ENCODE measurements around the gene ACVR1B. TPM values are rescaled to one million over a fixed set of nuclear protein-coding genes. Genes with fewer than 3 reads are reported as not detected.

Gene ACVR1B
- total and polyA plus RNA-seq, 2 donors (not counting 1 experiment from before 2014, with no cell fraction given): 3.4 to 10.6 TPM

DNA sequence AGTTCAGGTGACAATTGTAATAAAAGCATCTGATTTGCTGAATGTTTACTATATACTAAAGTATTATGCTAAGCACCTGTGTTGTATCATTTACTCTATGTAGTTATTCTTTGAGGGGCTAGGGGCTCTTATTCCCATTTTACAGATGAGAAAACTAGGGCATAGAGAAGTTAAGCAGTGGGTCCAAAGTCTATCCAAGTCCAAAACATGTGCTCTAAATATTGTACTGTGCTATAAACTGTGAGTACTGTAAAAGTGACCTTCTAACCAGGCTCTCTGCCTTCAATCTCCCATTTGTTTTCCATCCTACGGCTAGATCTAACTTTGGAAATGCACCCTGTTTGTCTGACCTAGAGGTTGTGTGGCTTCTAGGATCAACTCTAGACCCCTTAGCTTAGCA is 9.0 kb downstream of the ACVR1B start:
- TF ChIP-seq, protein P1, sequence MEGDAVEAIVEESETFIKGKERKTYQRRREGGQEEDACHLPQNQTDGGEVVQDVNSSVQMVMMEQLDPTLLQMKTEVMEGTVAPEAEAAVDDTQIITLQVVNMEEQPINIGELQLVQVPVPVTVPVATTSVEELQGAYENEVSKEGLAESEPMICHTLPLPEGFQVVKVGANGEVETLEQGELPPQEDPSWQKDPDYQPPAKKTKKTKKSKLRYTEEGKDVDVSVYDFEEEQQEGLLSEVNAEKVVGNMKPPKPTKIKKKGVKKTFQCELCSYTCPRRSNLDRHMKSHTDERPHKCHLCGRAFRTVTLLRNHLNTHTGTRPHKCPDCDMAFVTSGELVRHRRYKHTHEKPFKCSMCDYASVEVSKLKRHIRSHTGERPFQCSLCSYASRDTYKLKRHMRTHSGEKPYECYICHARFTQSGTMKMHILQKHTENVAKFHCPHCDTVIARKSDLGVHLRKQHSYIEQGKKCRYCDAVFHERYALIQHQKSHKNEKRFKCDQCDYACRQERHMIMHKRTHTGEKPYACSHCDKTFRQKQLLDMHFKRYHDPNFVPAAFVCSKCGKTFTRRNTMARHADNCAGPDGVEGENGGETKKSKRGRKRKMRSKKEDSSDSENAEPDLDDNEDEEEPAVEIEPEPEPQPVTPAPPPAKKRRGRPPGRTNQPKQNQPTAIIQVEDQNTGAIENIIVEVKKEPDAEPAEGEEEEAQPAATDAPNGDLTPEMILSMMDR (IDR thresholded peaks at IDR 0.05): no peak
- no peak for TF ChIP-seq EZH2 (IDR thresholded peaks at IDR 0.05; ENCODE audit: borderline replicate concordance, insufficient read depth, low read depth, low read length, poor library complexity, severe bottlenecking)
- ATAC-seq (ENCODE audit: low read depth): no peak
- H3K27ac ChIP-seq (ENCODE audit: low read length in 2 of 2): no peak overlapping the region
- CTCF ChIA-PET: interaction anchor here (1.1 kb wide), 1 partner anchor 65 kb away, joined by 5 read pairs; no protein-coding TSS in a partner anchor
- H3K4me3 ChIP-seq (ENCODE audit: control extremely low read depth in 1 of 5, extremely low read depth in 1 of 5, insufficient read depth in 1 of 5, low read depth in 2 of 5, low read length in 4 of 5): no peak overlapping the region
- no peaks in the 10 kb centered on the region for H3K27me3 ChIP-seq (replicated peaks in 1 of 4; ENCODE audit: control extremely low read depth in 1 of 4, control insufficient read depth in 3 of 4, insufficient read depth in 4 of 4, low read length in 3 of 4)
- H2AFZ ChIP-seq (ENCODE audit: insufficient read depth, low read depth, low read length, poor library complexity, severe bottlenecking): no peak overlapping the region
- peaks cover 0 to 4% of the 10 kb centered on the region in 2 experiments for H3K36me3 ChIP-seq (replicated peaks in 1 of 2; ENCODE audit: control extremely low read depth in 1 of 2, control insufficient read depth in 1 of 2, extremely low read depth in 1 of 2, insufficient read depth in 2 of 2, low read length in 1 of 2)
- no peaks in the 10 kb centered on the region for H3K9me3 ChIP-seq (ENCODE audit: control extremely low read depth in 1 of 3, control insufficient read depth in 2 of 3, insufficient read depth in 1 of 3, low read length in 2 of 3)
- intact Hi-C loops (cut with micrococcal nuclease): no loop called here
- WGBS (ENCODE audit: insufficient coverage): 100% methylated on average over 1 of the region's 1 CpG
- Mint-ChIP-seq H3K9me3 (ENCODE audit: insufficient read depth) (no peaks in the 10 kb centered on the region), H3K4me3 (no peak overlapping the region), H3K4me1 (no peaks in the 10 kb centered on the region), H3K27ac (no peak overlapping the region), H3K27me3 (peaks cover 1% of the 10 kb centered on the region)
- no peak overlapping the region for H3K9ac ChIP-seq (ENCODE audit: low read length)
- POLR2A ChIA-PET: no interaction called here
- H4K20me1 ChIP-seq (ENCODE audit: control insufficient read depth, insufficient read depth, low read length, poor library complexity, severe bottlenecking): no peaks in the 10 kb centered on the region
- H3K4me2 ChIP-seq (replicated peaks; ENCODE audit: low read depth, low read length, poor library complexity, severe bottlenecking): no peak overlapping the region
- H3K79me2 ChIP-seq (ENCODE audit: control insufficient read depth, insufficient read depth, low read length): peaks cover 5% of the 10 kb centered on the region
- no peak for DNase-seq
- H3K4me1 ChIP-seq (ENCODE audit: control insufficient read depth in 2 of 2, insufficient read depth in 2 of 2, low read length in 2 of 2): no peaks in the 10 kb centered on the region

- Histone ChIP-seq H3K4me1 (ENCODE audit: control insufficient read depth in 2 of 2, insufficient read depth in 2 of 2, low read length in 2 of 2) (no peaks in the 10 kb centered on the region), H2AFZ (ENCODE audit: insufficient read depth, low read depth, low read length, poor library complexity, severe bottlenecking) (no peak overlapping the region), H3K9ac (ENCODE audit: low read length) (no peak overlapping the region), H3K27ac (ENCODE audit: low read length in 2 of 2) (no peak overlapping the region), H3K79me2 (ENCODE audit: control insufficient read depth, insufficient read depth, low read length) (peaks cover 5% of the 10 kb centered on the region), H4K20me1 (ENCODE audit: control insufficient read depth, insufficient read depth, low read length, poor library complexity, severe bottlenecking) (no peaks in the 10 kb centered on the region), H3K9me3 (ENCODE audit: control extremely low read depth in 1 of 3, control insufficient read depth in 2 of 3, insufficient read depth in 1 of 3, low read length in 2 of 3) (no peaks in the 10 kb centered on the region), H3K4me3 (ENCODE audit: control extremely low read depth in 1 of 5, extremely low read depth in 1 of 5, insufficient read depth in 1 of 5, low read depth in 2 of 5, low read length in 4 of 5) (no peak overlapping the region), H3K27me3 (replicated peaks in 1 of 4; ENCODE audit: control extremely low read depth in 1 of 4, control insufficient read depth in 3 of 4, insufficient read depth in 4 of 4, low read length in 3 of 4) (no peaks in the 10 kb centered on the region), H3K36me3 (replicated peaks in 1 of 2; ENCODE audit: control extremely low read depth in 1 of 2, control insufficient read depth in 1 of 2, extremely low read depth in 1 of 2, insufficient read depth in 2 of 2, low read length in 1 of 2) (peaks cover 0 to 4% of the 10 kb centered on the region in 2 experiments), H3K4me2 (replicated peaks; ENCODE audit: low read depth, low read length, poor library complexity, severe bottlenecking) (no peak overlapping the region)
- no peak overlapping the region for H3K27ac Mint-ChIP-seq
- H3K4me3 Mint-ChIP-seq: no peak overlapping the region
- POLR2A ChIA-PET: no interaction called here
- H3K4me1 Mint-ChIP-seq: no peaks in the 10 kb centered on the region
- CTCF ChIA-PET: interaction anchor here (1.1 to 1.6 kb wide), 3 partner anchors 10 to 65 kb away, joined by 3 to 10 read pairs (median 5); no protein-coding TSS in a partner anchor
- no peak for ATAC-seq (ENCODE audit: low read depth)
- intact Hi-C loops (cut with micrococcal nuclease): no loop called here
- H3K9me3 Mint-ChIP-seq (ENCODE audit: insufficient read depth): no peaks in the 10 kb centered on the region
- no peak for TF ChIP-seq EZH2 (IDR thresholded peaks at IDR 0.05; ENCODE audit: borderline replicate concordance, insufficient read depth, low read depth, low read length, poor library complexity, severe bottlenecking)
- TF ChIP-seq, protein P1 (IDR thresholded peaks at IDR 0.05): no peak
- WGBS (ENCODE audit: insufficient coverage): no CpG with 5 or more reads among the region's 6 CpGs
- no peak for DNase-seq
- H3K27me3 Mint-ChIP-seq: peaks cover 3% of the 10 kb centered on the region
Measured at GRCh38 chr12:51960890-51961289, 9.4 kb downstream of the ACVR1B start.

Measured in B cell (primary cell).